ENCODE data around the gene ZNF750. TPM values are rescaled to one million over a fixed set of nuclear protein-coding genes. Genes with fewer than 3 reads are reported as not detected.

The ZNF750 gene
- total RNA-seq, 1 donor from 2014 or later, result 31.3 TPM

DNA sequence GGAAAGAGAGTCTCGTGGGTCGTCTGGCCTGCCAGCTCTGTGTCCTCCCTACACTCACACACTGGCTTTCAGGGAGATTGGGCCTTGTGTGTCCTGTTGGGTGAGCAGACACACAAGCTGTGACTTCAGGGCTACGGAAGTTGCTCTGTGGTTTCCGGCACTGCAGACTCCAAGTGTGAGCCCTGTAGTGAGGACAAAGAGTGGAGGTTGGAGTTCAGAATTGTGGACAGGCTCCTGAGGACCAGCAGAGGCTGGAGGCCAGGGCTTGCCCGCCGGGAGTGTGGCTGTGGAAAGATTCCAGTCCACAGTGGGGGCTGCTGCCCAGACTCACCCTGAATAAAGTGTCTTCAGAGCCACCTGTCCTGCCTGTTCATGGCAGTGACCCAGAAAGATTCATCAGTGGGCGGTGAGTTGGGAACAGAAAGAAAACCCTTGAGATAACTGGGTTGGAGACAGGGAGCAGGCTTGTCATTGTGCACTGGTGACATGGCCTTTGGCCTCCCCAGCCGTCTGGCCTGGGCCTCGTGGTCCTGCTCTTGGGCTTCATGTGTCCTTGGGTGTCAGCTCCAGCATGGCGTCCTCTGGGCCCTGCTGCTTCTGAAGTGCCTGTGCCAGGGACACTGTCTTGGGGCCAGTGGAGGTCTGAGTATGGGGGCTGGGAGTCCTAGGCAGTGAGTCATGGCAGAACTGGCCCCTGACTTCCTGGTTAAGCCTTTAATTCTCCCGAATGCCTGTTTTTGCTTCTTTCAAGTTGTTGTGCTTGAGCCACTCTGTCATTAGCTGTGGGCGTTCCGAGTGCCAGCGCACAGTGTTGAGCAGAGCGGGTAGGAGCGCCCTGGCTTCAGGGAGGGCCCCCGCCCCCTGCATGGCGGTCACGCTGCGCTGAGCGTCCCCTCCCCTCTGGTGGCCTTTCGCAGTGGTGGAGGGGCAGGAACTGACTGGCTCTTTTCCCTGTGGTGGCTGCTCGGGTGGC lies 19.9 kb upstream of the ZNF750 start:
- no peak for DNase-seq

DNA sequence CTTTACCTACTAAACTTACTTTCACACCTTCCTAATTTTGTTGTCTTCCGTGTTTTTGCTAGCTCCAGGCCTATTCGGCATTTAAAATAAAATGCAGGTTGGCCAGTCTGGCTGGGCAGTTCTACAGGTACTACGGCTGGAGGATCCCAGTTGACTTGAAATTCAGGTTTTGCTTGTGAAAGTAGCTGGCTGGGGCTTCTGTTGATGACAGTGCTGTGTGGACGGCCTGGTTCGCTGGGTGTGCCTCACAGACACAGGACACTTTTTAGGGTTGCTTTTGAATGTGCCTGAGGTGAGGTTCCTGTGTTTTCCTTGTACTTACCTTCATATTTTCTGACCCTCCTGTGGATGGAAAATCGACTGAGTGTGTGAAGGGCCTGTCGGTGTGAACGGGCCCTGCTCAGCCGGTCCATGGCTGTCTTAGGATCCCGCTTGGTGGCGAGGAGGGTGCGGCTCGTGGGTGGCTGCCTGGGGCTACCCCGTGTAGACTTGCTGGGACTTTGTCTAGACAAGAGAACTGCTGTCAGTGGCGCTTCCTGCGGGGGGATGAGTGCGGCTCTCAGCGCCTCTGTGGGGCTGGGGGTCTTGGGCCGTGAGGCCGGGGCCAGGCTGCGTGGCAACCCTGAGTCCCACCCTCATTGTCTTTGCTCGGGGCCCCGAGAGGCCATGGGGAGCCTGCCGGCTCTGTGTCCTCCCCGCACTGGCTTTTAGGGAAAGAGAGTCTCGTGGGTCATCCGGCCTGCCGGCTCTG lies 18.7 kb upstream of the ZNF750 start:
- no peak for DNase-seq

DNA sequence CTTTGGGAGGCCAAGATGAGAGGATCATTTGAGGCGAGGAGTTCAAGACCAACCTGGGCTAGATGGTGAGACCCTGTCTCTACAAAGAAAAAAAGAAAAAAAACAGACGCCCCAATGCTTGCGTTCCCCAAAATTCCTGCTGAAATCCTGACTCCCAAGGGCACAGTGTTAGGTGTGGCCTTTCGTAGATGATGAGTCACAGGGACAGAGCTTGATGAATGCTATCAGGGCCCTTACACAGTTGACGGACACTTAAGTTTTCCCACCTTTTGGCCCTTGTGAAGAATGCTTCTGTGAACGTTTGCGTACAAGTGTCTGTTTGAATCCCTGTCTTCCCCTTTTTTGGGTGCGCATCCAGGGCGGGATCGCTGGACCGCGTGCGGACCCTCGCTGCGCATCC lies 16.5 kb upstream of the ZNF750 start:
- DNase-seq, result no peak

DNA sequence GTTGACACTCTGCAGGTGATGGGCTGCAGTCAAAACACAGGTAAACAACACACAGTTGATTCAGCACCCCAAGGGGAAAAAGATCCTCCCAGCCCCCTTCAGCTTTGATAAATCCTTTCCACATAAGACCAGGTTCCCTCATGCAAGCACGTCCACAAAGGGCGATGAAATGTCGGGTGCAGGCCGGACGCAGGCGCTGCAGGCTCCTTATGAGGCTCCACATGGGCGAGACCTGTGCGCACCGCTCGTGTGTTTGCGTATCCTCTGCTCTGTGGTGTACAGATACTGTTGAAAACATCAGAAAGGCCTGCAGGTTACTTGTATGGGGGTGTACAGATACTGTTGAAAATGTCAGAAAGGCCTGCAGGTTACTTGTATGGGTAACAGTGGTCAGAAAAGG lies 14.4 kb upstream of the ZNF750 start:
- DNase-seq, result no peak

DNA sequence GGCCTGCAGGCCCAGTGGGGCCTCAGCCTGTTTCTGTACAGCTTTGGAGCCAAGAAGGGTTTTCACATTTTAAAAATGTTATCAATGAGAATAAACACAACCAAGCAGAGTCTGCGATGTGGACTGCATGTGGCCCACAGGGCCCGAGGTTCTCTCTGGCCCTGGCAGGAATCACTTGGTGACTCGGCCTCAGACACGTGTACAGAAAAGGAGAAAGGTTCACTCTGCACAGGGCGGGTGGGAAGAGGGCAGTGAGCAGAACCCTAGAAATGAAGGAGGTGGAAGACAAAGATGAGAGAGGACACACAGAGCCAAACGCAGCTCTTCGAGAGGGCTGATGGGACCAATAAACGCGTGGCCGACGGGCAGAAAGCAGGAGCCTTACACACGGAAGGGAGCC lies 11.6 kb upstream of the ZNF750 start:
- DNase-seq, result no peak

DNA sequence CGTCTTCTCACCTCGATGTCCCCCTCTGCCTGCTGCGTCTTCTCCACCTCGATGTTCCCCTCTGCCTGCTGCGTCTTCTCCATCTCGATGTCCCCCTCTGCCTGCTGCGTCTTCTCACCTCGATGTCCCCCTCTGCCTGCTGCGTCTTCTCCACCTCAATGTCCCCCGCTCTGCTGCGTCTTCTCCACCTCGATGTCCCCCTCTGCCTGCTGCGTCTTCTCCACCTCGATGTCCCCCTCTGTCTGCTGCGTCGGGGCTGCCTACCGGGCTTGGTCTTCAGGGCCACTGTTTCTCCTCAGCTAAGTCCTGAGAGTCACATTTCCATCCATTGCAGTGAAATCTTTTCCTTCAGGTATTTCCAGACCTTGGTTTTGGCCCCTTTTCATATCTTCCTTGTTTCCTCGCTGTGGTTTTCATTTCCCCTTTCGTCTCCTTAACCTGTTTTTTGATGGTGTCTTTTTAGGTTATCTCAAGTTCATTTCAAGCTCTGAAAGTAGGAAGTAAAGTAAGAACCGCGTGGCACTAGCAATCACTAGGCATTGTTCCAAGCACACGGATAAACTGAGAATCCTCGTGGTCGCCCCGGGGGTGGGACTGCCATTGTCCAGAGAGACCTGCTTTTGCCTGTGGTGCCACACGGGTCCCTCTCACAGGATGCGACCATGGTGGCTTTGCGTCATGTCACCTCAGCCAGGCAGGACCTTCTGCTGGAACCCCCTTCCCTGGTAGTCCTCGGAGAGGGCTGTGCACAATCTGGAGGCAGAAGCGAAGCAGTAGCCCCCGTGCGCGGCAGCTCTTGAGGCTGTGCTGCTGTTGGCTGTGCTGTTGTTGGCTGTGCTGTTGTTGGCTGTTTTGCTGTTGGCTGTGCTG lies 9.5 kb upstream of the ZNF750 start:
- DNase-seq, result no peak

DNA sequence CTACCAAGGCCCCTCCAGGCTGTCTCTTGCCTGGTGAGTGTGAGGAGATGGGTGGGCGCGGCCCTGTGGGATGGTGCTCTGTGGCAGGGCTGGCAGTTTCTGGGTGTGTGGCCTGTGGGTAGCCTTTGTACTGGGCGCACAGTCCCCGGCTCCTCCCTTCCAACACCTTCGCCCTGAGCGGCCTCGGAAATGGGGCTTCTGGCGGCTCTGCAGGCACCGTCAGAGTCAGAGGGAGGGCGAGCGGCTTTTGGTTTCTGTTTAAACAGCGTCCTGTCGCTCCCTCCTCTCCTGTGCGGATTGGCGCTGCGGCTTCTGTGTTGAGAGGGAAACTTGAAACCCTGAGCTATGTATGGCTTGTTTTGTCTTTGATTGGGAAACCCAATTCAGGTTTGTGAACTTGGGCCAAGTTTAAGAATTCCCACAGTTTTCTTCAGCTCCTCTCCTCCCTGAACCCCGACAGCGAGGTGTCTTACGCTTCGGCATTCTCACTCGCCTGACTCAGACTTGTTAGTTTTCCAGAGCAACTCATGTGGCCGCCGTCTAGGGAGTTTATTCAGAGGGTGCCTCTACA lies 8.3 kb upstream of the ZNF750 start:
- DNase-seq, result no peak

DNA sequence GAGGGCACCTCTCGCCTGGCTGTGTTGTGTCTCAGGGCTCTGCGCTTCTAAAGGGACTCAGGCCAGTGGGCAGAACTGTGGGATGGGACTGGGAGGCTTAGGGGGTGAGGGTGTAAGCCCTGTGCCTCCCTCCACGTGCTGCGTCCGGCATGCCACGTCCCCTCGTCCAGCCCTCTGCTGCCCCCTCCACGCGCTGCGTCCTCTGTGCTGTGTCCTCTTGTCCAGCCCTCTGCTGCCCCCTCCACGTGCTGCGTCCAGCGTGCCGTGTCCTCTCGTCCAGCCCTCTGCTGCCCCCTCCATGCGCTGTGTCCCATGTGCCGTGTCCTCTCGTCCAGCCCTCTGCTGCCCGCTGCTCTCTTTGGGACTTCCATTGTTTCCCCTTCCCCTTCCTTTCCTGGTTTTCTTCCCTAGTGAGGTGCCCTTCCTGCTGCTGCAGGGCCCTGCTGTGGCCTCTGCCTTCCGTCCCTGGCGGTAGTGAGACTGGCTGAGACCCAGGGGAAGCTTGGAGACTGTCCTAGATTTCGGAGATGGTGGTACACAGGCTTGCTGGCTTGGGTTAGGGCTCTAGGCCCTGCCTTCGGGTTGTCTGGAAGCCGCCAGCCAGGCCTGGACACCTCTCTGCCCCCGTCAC lies 6.4 kb upstream of the ZNF750 start:
- no peak for DNase-seq

DNA sequence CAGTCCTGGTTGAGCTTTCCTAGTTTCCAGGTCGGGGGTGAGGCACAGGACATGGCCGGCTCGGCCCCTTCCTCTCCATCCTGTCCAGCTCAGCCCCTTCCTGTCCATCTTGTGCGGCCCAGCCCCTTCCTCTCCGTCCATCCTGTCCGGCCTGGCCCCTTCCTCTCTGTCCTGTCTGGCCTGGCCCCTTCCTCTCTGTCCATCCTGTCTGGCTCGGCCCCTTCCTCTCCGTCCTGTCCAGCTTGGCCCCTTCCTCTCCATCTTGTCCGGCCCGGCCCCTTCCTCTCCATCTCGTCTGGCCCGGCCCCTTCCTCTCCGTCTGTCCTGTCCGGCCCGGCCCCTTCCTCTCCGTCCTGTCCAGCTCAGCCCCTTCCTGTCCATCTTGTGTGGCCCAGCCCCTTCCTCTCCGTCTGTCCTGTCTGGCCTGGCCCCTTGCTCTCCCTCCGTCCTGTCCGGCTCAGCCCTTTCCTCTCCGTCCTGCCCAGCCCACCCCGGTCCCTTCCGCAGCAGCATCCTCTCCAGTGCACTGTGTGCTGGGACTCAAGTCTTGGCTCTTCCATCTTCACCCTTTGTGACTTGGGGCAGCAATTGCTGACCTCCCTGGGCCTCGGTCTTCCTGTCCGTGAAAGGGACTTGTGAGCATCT lies 5.5 kb upstream of the ZNF750 start:
- DNase-seq, result no peak

DNA sequence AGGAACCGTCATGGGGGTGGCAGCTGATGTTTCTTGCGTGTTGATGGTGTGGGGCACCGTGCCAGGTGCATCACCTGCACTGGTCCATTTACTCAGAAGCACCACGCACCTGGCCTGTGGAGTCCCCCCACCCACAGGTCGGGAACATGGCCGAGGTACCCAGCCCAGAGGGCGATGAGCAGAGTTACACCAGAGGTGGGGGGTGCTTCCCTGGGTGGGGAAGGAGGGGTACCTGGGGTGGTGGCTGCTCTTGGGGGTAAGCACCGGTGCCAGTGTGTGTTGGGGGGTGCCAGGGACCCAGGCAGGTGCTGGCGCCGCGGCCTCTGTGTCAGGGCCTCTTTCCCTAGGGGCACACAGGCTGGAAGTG lies 5.0 kb upstream of the ZNF750 start:
- no peak for DNase-seq

DNA sequence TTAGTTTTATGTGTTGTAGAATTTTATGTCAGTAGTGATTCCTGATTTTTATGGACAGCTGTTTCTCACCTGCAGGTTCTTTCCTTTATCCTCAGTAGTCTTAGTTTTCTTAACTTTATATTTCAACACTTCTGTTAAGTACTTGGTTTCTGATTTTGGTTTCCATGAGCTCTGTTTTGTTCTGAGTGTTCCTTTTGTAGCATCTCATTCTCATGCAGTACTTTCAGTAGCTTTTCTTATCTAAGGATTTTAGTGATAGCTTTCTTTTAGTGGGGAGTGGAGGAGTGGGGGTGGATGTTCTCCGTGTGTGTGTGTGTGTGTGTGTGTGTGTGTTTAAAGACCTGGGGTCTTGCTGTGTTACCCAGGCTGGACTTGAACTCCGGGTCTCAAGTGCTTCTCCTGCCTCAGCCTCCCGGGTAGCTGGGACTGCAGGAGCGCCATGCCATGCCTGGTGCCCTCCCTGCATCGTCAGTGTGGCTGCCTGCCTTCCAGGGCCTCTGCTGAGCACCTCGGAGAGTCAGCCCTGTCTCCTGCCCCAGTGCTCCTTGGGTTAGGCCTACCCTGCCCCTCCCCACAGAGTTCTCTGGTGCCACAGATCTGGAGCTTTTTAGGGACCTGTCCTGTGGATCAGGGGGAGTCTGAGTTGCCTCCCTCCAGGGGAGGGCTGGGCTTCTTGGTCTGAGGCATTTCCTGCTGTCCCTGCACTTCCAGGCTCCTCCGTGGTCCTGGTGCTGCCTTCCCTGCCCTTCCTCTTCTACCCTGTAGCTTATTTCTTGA lies 4.3 kb upstream of the ZNF750 start:
- DNase-seq, result no peak

DNA sequence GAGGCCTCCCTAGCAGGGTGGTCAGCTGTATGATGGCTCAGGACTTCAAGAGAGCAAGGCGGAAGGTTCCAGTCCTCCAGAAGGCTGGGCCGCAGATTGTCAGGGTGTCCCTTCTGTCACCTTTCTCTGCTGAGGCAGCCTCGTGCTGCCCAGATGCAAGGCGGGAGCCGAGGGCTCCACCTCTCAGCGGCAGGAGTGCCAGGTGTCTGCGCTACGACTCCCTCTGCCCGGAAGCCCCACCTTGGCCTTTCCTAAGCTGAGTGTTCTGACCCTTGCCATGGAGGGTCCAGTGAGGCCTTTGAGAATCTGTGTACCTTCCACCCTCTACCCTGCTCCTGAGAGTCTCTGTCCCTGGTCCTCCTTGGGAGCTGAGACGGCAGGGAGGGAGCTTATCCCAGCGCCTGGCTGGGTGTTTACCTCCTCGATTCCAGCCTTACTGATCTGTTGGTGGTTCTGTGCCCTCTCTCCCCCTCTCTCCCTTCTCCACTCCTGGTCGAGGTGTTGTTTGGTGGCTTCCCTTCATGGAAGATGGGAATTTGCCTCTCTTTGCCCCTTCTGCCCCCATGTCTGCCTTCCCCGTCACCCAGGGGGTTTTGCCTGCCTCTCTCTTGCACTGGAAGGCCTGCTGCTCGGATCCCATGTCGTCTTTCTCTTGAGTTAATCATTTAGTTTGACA lies 2.2 kb upstream of the ZNF750 start:
- no peak for DNase-seq

DNA sequence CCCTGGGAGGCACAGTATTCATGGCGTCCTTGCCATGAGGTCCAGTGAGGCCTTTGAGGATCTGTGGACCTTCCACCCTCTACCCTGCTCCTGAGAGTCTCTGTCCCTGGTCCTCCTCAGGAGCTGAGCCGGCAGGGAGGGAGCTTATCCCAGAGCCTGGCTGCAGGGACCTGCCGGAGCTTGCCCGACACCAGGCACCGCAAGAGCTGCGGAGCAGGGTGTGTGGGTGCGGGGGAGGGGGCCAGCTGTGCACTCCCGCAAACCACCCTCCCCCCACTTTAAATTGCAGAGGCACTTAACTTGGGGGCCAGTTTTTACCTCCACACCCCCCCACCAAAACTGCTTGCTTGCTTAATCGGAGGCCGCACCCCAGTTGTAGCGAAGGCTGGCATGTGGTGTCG lies 609 bp upstream of the ZNF750 start:
- DNase-seq, result no peak

DNA sequence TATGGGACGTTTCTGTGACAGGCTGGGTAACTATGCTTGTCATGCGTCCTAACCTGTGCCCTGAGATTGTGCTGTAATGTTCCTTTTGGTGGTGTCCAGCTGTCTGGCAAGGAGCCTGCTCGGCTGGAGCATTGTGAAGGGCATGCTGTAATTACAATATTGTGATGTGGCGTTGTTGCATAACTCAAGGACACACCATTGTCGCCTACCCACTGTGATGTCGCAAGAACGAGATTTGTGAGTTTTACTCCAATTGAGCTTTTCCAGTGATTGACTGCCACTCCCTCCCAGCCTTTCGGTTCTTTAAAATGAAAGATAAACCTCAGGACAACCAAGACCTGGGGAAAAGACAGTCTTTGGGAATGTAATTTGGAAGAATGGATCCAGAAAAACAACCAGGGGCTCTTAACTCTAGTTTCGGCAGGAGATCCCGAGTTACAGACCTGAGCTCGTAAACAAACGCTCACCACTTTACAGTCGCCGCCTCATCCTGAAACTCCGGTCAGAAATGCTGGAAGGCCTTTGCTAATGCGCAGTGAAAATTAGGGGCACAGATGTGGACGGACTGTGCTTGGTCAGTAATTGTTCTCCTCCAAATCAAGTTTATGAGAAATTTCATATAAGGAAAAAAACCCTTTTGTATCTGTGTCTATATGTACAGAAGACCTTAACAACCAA lies 1.3 kb downstream of the ZNF750 start:
- no peak for DNase-seq

DNA sequence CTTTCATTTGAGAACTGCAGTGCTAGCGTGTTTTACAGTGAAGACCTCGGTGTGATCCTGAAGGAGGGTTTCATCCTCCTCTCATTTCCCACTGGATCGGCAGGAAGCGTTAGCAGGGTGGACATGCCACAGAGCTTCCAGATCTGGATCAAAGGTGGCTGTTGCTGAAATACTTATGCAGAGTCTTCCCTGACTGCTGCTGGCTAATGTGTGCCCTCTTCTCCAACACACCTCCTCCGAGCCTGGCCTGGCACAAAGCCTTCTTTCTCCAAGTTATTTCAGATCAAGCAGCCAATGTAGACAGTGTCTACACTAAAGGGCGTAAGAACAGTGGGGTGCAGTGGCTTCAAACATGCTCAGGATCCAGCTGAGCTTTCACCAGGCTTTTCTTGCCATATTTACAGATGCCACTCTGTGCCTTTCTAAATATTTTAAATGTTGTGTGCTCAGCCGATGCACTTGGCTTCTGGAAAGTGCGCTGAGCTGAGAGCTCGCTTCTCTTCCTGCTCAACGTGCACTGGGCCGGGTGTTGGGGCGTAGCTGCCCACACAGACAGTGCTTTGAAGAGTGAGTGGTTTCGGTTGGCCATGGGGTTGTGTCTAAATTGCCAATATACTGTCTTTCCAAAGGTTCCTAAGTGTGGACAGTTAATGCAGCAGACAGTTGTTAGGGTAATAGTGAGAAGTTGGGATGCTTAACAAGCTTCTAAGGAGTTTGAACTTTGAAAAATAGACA lies 2.1 kb downstream of the ZNF750 start:
- DNase-seq, result no peak

DNA sequence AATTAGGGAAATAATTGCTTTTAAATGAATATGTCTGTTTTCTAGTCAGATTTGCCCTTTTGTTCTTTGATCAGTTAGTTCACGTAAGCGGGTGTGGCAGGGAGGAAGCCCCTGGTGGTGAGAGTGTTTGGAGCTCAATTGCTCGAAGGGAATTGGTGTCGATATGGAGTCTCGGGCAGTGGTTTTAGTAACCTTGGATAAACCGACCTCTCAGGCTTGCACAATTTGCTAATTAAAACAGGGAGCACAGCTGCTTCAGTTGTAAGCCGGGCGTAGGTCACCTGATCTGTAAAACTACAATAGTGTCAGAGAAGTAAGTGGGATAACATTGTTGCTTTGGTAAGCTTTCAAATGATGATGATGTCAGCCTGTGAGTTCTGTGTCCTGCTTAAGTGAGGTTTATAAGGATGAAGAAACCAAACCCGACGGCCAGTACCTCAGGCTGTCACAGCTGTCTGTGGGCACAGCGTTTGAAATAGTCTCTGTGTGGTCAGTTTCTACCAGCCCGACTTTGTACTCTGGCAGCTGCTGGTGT lies 2.9 kb downstream of the ZNF750 start:
- DNase-seq, result no peak

DNA sequence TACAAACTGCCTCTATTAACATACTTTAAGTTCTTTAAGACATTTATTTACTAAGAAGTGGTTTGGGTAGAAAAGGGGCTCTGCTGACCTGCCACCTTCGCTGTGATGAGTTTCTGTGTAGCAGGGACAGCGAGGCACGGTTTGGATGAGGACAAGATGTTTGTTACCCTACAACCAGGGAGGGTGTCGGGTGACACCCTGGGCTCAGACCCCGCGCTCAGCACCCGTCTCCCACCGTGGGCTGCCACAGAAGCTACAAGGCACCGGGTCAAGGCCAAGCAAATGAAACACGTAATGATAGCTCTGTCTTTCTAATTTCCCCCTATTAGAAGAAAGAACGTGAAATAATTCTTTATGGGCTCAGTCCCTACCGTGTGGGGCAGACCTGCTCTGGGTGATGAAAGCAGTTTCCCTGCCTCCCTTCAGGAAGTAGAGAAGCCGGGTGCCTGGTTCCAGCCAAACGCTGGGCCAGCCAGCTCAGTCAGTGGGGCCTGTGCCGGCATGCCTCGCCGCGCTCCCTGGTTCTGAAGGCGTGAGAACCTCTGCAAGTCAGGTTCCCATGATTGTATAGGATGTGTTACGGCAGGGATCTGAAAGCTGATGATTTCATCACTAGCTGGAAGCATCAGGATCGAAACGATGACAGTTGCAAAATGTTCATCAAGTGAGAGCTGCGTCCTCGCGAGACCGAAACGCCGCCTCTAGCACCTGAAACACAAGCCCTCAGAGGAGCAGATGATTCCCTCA lies 3.9 kb downstream of the ZNF750 start:
- DNase-seq, result no peak

Data from skin of body (tissue), 2 donors.